Fibroblast of skin of left quadriceps (primary cell): ENCODE data around the gene ODAD3.
"Not testable (repeated sequence)": the region's sequence is repeated elsewhere in the genome, so short reads cannot be mapped to it uniquely, and the experiment has no call there.

Experiments used
- DNase-seq, 2 experiments: peaks; one replicate each; pipeline ENCODE4 v3.0.0-alpha.2; 2013; ENCODE audit warnings: low read depth in 2 of 2

Gene ODAD3

GRCh38 chr19:11460207-11460606 is 25.3 kb upstream of the ODAD3 start:
- no peak for DNase-seq

- not testable (repeated sequence) for DNase-seq
Observed at GRCh38 chr19:11458912-11459311, 24.0 kb upstream of the ODAD3 start.

DNA sequence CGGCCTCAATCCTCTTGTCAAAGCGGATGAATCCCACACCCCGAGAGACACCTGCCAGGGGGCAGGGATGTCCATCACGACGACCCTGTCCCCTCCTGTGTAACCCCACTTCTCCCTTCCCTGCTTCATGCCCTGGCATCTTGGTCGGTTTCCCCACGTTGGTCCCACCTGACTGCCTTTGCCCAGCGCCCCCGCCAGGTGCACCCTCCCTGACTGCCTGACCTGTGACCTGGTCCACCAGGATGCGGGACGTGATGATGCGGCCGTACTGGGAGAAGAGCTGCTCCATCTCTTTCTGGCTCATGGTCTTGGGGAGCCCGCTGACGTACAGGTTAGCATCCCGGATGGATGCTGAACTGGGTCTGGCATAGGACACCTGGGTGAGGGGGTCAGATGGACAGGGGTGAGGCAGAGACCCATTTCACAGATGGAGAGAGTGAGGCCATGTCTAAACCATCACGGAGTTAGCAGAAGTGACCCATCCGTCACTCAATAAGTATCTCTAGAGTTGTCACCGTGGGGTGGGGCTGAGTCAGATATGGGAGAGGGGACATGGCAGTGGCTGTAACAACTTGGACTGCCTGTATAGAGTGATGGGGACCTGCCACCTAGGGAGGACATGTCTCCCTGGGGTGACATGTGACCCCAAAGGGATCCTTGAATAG is 23.4 kb upstream of the ODAD3 start:
- DNase-seq = no peak

DNA sequence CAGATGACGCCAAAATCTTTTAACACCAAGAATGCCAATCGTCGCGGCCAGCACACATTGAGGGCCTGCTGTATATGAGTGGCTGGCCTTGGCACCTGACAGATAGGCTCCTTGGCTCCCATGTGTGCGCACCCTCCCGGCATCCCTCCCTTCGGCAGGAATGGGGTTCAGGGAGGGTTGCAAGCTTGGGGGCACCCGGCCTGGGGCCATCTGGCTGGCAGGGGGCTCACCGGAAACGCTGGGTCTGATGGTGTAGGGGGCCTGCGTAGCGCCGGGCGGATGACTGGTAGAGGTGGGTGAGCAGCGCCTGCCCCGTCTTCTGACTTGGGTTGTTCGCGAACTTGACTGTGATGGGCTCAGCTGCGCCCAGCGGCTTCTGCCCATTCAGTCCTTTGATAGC is 22.9 kb upstream of the ODAD3 start:
- no peak for DNase-seq

DNA sequence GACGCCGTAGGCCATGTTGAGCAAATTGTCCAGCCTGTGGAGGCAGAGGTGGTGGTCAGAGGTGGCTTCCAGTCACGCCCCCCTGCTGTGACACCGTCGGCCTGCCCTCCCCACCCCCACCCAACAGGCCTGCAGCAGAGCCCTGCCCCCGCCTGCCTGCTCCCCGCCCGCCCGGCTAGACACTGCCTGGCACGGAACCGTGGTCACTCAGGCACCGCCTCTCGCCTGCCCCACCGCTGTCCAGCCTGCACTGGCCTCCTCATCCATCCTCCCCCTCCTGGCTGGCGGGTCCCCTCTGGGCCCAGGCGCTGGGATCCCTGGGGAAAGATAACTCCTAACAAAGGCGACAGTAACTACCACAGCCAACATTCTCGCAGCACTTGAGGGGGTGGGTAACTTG is 22.2 kb upstream of the ODAD3 start:
- no peak for DNase-seq

DNA sequence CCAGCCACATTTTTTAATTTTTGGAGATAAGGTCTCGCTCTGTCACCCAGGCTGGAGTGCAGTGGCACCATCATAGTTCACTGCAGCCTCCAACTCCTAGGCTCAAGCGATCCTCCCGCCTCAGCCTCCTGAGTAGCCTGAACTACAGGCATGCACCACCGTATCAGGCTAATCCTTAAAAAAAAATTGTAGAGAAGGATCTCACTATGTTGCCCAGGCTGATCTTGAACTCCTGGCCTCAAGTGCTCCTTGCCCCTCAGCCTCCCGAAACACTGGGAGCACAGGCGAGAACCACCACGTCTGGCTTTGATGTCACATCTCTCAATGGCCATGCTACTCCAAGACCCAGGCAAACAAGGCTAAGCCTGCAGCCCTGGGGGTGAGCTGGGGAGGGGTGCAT is 21.7 kb upstream of the ODAD3 start:
- no peak for DNase-seq

DNA sequence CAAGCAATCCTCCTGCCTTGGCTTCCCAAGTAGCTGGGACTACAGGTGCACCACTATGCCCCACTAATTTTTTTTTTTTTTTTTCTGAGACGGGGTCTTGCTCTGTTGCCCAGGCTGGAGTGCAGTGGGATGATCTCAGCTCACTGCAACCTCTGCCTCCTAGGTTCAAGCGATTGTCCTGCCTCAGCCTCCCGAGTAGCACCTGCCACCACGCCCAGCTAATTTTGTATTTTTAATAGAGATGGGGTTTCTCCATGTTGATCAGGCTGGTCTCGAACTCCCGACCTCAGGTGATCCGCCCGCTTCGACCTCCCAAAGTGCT is 20.3 kb upstream of the ODAD3 start:
- not testable (repeated sequence) for DNase-seq

DNA sequence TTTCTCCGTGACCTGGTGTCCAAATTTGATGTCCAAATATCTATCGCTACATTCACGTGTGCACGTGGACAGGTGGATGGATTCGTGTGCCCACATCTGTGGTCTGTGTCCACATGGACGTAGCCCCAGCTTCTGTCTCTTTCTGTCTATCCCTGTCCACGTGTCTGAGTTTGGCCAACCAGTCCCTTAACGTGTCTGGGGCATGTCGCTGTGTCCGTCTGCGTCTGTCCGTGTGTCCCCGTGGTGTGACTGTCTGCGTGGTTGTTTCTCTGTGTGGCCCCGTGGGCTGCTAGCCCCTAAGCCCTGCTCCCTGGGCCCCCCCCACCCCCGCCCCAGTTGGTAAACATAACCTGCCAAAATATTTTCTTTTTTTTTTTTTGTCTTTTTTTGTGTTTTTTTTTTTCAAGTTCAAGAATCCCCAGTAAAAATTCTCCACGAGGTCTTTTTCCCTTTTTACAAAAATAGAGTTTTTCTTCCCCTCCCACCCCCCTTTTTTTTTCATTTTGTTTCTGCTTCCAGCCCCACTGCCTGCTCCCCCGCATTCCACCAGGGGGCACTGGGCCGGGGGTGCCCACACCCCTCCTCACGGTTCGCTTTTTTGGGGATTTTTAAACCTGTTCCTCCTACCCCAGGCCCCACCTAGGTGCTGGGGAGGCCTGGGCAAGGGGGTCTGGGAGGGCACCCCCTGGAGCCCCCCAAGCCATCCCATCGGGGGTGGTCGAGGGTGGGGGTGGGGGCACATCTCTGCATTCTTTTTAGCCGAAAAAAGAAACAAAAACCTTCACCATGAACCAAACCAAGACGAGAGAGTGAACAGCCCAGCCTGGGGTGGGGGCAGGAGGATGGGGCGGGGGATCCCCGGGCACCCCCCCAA is 18.8 kb upstream of the ODAD3 start:
- no peak for DNase-seq

DNA sequence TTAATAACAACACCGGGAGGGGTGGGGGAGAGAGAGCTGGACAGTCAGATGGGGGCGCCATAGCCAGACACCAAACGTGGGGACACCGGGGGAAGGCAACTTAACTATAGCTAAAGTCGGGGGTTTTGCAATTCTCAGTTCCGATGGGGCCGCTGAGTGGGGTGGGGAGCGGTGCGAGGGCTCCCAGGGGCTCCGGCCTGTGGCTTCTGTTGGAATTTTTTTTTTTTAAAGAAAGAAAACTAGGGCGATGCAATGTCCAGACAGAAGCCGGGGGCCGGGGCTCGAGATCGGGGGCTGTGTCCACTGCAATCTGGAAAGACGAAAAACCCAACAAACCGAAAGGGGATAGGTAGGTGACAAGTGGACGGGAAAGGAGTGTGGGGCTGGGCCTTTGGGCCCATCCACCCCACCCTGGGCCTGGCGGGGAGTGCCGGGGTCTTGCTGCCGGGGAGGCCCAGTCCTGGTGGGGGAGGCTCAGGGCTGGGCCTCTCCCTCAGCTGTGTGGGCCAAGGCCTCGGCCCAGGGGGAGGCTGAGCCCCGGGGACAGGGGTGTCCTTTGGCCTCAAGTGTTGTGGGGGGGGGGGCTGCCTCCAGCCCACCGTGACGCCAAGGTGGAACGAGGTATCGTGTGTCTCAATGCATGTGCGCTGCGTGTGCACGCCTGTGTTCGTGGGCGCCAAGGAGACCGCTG is 17.8 kb upstream of the ODAD3 start:
- no peak for DNase-seq

GRCh38 chr19:11451871-11452619 is 17.1 kb upstream of the ODAD3 start:
- DNase-seq = no peak

- no peak for DNase-seq
Observed at GRCh38 chr19:11451327-11451870, 16.5 kb upstream of the ODAD3 start.

DNA sequence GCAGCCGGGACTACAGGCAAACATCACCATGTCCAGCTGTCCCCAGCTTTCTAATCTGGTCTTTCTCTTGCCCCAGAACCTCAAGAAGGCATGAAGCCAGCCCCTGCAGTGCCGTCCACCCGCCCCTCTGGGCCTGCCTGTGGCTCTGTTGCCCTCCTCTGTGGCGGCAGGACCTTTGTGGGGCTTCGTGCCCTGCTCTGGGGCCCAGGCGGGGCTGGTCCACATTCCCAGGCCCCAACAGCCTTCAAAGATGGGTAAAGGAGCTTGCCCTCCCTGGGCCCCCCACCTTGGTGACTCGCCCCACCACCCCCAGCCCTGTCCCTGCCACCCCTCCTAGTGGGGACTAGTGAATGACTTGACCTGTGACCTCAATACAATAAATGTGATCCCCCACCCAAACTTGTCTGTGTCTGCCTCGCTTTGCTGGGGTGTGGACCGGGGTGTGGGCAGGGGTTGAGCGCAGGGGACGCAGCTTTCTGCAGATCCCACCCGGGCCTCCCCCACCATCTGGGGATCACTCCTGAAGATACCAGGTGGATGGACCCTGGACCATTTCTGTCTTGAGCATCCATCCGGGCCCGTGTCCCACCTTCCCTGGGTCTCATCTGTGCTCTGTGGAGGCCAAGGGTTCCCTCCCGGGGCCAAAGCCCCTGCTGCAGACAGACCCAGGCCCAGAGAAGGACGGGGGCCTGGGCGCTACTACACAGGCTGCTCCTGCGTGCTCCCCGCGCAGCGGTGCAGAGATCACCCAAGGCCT is 15.8 kb upstream of the ODAD3 start:
- DNase-seq = no peak

DNA sequence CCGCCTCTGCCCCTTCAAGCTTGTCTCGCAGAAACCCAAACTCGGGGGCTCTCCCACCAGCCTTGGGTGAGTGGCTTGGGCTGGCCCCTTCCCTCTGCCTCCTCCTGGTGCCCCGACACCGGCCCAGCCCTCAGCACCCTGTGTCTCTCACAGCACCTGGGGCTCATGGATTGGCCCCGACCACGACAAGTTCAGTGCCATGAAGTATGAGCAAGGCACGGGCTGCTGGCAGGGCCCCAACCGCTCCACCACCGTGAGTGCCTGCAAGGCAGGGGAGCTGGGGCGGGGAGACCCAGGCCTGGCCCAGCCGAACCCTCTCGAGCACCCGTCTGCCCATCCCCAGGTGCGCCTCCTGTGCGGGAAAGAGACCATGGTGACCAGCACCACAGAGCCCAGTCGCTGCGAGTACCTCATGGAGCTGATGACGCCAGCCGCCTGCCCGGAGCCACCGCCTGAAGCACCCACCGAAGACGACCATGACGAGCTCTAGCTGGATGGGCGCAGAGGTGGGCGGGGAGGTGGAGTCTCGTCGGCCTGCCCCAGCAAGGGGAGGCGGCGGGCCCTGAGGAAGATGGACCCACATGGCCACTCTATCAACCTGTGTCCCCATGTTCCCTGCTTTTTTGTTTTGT is 14.1 kb upstream of the ODAD3 start:
- no peak for DNase-seq

- no peak for DNase-seq
Observed at GRCh38 chr19:11448410-11448809, 13.5 kb upstream of the ODAD3 start.

DNA sequence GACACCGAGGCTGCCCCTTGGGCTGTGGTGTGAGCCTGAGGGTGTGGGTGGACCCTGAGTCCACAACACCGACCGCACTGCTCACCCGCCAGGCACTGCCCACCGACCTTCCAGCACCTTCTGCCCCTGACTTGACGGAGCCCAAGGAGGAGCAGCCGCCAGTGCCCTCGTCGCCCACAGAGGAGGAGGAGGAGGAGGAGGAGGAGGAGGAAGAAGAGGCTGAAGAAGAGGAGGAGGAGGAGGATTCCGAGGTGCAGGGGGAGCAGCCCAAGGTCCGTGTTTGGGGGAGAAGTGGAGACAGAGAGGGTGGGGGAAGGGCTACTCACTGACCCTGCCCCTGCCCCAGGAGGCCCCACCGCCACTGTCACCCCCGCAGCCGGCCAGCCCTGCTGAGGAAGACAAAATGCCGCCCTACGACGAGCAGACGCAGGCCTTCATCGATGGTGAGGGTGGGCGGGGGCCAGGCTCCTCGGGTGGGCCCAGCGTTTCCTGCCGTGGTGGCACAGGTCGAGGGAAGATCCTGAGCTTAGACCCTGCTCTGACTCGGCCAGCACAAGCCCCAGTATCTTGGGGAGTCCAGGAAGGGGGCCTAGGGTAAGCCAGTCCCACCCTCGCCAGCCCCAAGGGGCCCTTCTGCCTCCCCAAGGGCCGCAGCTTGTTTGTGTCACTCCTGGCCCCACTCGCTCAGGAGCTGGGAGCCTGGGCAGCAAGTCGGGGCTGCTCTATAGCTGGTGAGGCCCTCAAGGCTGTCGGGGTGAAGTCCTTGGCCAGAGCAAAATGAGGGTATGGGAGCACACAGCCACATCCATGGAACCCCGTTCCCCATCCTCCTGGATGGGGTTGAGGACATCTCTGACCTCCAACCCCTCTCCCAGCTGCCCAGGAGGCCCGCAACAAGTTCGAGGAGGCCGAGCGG is 12.7 kb upstream of the ODAD3 start:
- no peak for DNase-seq

- no peak for DNase-seq
Observed at GRCh38 chr19:11446652-11447301, 11.9 kb upstream of the ODAD3 start.

- no peak for DNase-seq
Observed at GRCh38 chr19:11446271-11446651, 11.3 kb upstream of the ODAD3 start.

GRCh38 chr19:11445141-11445540 is 10.2 kb upstream of the ODAD3 start:
- DNase-seq = no peak

DNA sequence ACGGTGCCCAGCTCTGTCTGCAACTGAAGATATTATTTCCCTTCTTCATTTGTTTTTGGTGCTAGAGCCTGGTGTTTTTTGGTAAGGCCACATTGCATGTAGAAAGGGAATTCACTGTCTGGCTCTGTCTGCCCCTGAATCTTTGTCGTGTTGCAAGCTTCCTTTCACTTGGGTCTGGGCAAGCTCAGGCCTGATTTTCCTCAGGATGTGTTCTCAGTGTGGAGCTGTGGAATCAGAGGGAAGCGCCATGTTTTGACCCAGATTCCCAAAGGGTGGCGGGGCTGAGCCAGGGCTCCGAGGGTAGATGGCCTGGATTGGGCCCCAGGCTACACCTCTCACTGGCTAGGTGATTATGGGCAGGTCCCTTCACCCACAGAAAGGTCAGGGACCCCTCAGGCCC is 9.1 kb upstream of the ODAD3 start:
- no peak for DNase-seq
